H9 (cell line): ENCODE measurements around the gene SARS1. TPM values are rescaled to one million over a fixed set of nuclear protein-coding genes. Genes with fewer than 3 reads are reported as not detected.
"Not testable (repeated sequence)": the region's sequence is repeated elsewhere in the genome, so short reads cannot be mapped to it uniquely, and the experiment has no call there.

Experiments used
- DNase-seq: peaks from one replicate; pipeline ENCODE4 v3.0.0-alpha.2; 2017
- H2AFZ ChIP-seq: one replicate; pipeline ENCODE4 v1.6.1; 2013; ENCODE audit warnings: mild to moderate bottlenecking, low read length, control low read depth, moderate library complexity
- H2AK5ac ChIP-seq: 2 replicates; pipeline ENCODE4 v1.6.1; 2013; ENCODE audit warnings: low read length, control low read depth, mixed read lengths; ENCODE audit not compliant: insufficient read length
- H2BK120ac ChIP-seq: one replicate; pipeline ENCODE4 v1.6.1; 2013; ENCODE audit warnings: low read depth, mild to moderate bottlenecking, low read length, control low read depth, inconsistent platforms; ENCODE audit not compliant: poor library complexity, severe bottlenecking
- H2BK12ac ChIP-seq: 2 replicates; pipeline ENCODE4 v1.6.1; 2013; ENCODE audit warnings: low read length, control low read depth, mixed read lengths, low read depth; ENCODE audit not compliant: insufficient read length
- H2BK15ac ChIP-seq: 2 replicates; pipeline ENCODE4 v1.6.1; 2013; ENCODE audit warnings: low read depth, low read length, control low read depth
- H2BK20ac ChIP-seq: one replicate; pipeline ENCODE4 v1.6.1; 2013; ENCODE audit warnings: low read depth, mild to moderate bottlenecking, low read length, control low read depth, inconsistent platforms; ENCODE audit not compliant: poor library complexity, severe bottlenecking
- H2BK5ac ChIP-seq: 2 replicates; pipeline ENCODE4 v1.6.1; 2013; ENCODE audit warnings: low read length, control low read depth, mixed read lengths; ENCODE audit not compliant: insufficient read length
- H3K14ac ChIP-seq: 2 replicates; pipeline ENCODE4 v1.6.1; 2013; ENCODE audit warnings: low read length, control low read depth; ENCODE audit not compliant: insufficient read depth
- H3K18ac ChIP-seq: 2 replicates; pipeline ENCODE4 v1.6.1; 2013; ENCODE audit warnings: low read depth, mild to moderate bottlenecking, mixed read lengths, low read length, control low read depth; ENCODE audit not compliant: insufficient read length
- H3K23ac ChIP-seq: 2 replicates; pipeline ENCODE4 v1.6.1; 2013; ENCODE audit warnings: low read length, control low read depth, mixed read lengths, low read depth; ENCODE audit not compliant: insufficient read length
- H3K23me2 ChIP-seq: 2 replicates; pipeline ENCODE4 v1.6.1; 2013; ENCODE audit warnings: low read depth, mild to moderate bottlenecking, mixed read lengths, low read length, control low read depth; ENCODE audit not compliant: insufficient read length, poor library complexity, severe bottlenecking
- H3K27ac ChIP-seq: 2 replicates; pipeline ENCODE4 v1.5.1; 2013; ENCODE audit warnings: low read length, control low read depth, mixed read lengths, low read depth; ENCODE audit not compliant: insufficient read length
- H3K27me3 ChIP-seq: 2 replicates; pipeline ENCODE4 v1.6.1; 2013; ENCODE audit warnings: low read length, control low read depth, inconsistent platforms; ENCODE audit not compliant: insufficient read depth
- H3K4ac ChIP-seq: 2 replicates; pipeline ENCODE4 v1.6.1; 2013; ENCODE audit warnings: low read depth, mild to moderate bottlenecking, control low read depth, inconsistent platforms, low read length, moderate library complexity
- H3K4me1 ChIP-seq: 2 replicates; pipeline ENCODE4 v1.6.1; 2013; ENCODE audit warnings: low read length, control low read depth, inconsistent platforms; ENCODE audit not compliant: insufficient read depth
- H3K4me2 ChIP-seq: 2 replicates; pipeline ENCODE4 v1.6.1; 2013; ENCODE audit warnings: low read length, control low read depth, mixed read lengths; ENCODE audit not compliant: insufficient read length, insufficient read depth
- H3K56ac ChIP-seq: 2 replicates; pipeline ENCODE4 v1.6.1; 2013; ENCODE audit warnings: low read depth, mild to moderate bottlenecking, mixed read lengths, low read length, control low read depth; ENCODE audit not compliant: insufficient read length
- H3K79me1 ChIP-seq: 2 replicates; pipeline ENCODE4 v1.6.1; 2013; ENCODE audit warnings: low read depth, mild to moderate bottlenecking, moderate library complexity, low read length, control low read depth, inconsistent platforms; ENCODE audit not compliant: insufficient read depth, poor library complexity, severe bottlenecking
- H3K79me2 ChIP-seq: 2 replicates; pipeline ENCODE4 v1.6.1; 2013; ENCODE audit warnings: low read length, control low read depth, inconsistent platforms; ENCODE audit not compliant: insufficient read depth
- H3K9ac ChIP-seq: 2 replicates; pipeline ENCODE4 v1.6.1; 2013; ENCODE audit warnings: low read length, control low read depth, mixed read lengths; ENCODE audit not compliant: insufficient read length; ENCODE audit errors: extremely low read depth
- H3K9me3 ChIP-seq: one replicate; pipeline ENCODE4 v1.6.1; 2013; ENCODE audit warnings: low read depth, low read length, inconsistent platforms; ENCODE audit not compliant: control insufficient read depth
- H3T11ph ChIP-seq: one replicate; pipeline ENCODE4 v1.6.1; 2013; ENCODE audit warnings: mild to moderate bottlenecking, low read length, control low read depth, inconsistent platforms
- H4K20me1 ChIP-seq: one replicate; pipeline ENCODE4 v1.6.1; 2013; ENCODE audit not compliant: control insufficient read depth, insufficient read length, insufficient read depth
- H4K5ac ChIP-seq: 2 replicates; pipeline ENCODE4 v1.6.1; 2013; ENCODE audit warnings: low read depth, mild to moderate bottlenecking, mixed read lengths, low read length, control low read depth; ENCODE audit not compliant: insufficient read length
- H4K8ac ChIP-seq: replicated peaks from 2 replicates; pipeline ENCODE4 v1.6.1; 2013; ENCODE audit warnings: low read length, control low read depth, mixed read lengths, low read depth; ENCODE audit not compliant: insufficient read length
- H4K91ac ChIP-seq: 2 replicates; pipeline ENCODE4 v1.6.1; 2013; ENCODE audit warnings: low read depth, mild to moderate bottlenecking, moderate library complexity, mixed read lengths, low read length, control low read depth; ENCODE audit not compliant: insufficient read length
- H3K27ac Mint-ChIP-seq, 3 experiments: 2 replicates in 2 of 3; 3 replicates in 1 of 3; pipeline ENCODE4 v1.8.0; 2020 to 2021; ENCODE audit warnings: mixed read lengths in 3 of 3, mild to moderate bottlenecking in 1 of 3, moderate library complexity in 1 of 3
- H3K27me3 Mint-ChIP-seq: 2 replicates; pipeline ENCODE4 v1.8.0; 2021; ENCODE audit warnings: low read depth, mild to moderate bottlenecking, moderate library complexity, mixed read lengths
- H3K36me3 Mint-ChIP-seq, 3 experiments: 2 replicates in 2 of 3; 3 replicates in 1 of 3; pipeline ENCODE4 v1.8.0; 2020 to 2021; ENCODE audit warnings: low read depth in 3 of 3, mixed read lengths in 3 of 3; ENCODE audit not compliant: insufficient read depth in 1 of 3
- H3K4me1 Mint-ChIP-seq, 2 experiments: 2 replicates each; pipeline ENCODE4 v1.8.0; 2020; ENCODE audit warnings: mixed read lengths in 2 of 2
- H3K4me3 Mint-ChIP-seq, 2 experiments: 2 replicates in 1 of 2; 3 replicates in 1 of 2; pipeline ENCODE4 v1.8.0; 2020 to 2021; ENCODE audit warnings: mild to moderate bottlenecking in 2 of 2, mixed read lengths in 2 of 2, moderate library complexity in 1 of 2
- H3K9me3 Mint-ChIP-seq, 2 experiments: 2 replicates in 1 of 2; 3 replicates in 1 of 2; pipeline ENCODE4 v1.8.0; 2020; ENCODE audit warnings: mild to moderate bottlenecking in 2 of 2, mixed read lengths in 2 of 2, moderate library complexity in 1 of 2
- WGBS: extraction: QIAGEN DNeasy Blood & Tissue Kit; methylation state at CpG from one replicate; pipeline ENCODE4 v1.1.7; 2013; ENCODE audit warnings: missing lambda C conversion rate, low lambda C conversion rate, mixed read lengths; ENCODE audit not compliant: insufficient read length; ENCODE audit errors: extremely low coverage; 5-methylcytosine and 5-hydroxymethylcytosine counted together
- total RNA-seq: library from RNA; stranded (reverse); gene quantifications from 2 replicates; pipeline ENCODE4 v1.2.1, GENCODE V29; 2021
- TF ChIP-seq, protein P1 (sequence below): fragments of 200-600 bp; sonication (generic); conservative IDR thresholded peaks from 3 replicates; pipeline ENCODE4 v1.8.0; 2021; ENCODE audit warnings: antibody characterized with exemption, mild to moderate bottlenecking

The SARS1 gene
- total RNA-seq, 1 experiment from 2014 or later, result 139 TPM

DNA sequence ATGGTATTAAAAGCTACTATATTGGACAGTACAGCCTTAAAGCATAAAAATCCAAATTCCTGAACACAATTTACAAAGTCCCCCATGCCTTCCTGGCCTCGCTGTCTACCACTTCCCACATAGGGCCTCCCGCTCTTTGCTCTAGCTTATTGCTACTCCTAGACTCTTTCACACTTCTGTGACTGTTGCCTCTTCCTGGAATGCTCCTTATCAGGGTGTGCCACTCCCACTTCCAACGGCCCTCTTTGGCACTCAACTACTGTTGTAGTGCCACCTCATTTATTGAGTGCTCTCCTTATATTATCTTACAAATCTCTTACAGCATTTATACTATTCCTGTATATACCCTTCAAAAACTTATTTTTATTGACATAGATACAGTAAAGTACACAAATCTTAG lies 4.8 kb downstream of the SARS1 start:
- no peak overlapping the region for H3K4me2 ChIP-seq
- no peaks in the 10 kb centered on the region for H3K4me1 ChIP-seq
- H2BK5ac ChIP-seq, result no peak overlapping the region
- H3K27ac Mint-ChIP-seq, result no peak overlapping the region
- no peak overlapping the region for H3K18ac ChIP-seq
- no peak overlapping the region for H2BK15ac ChIP-seq
- H3K9me3 Mint-ChIP-seq, result 0 out of 5 replicates have a peak, but pooled peaks cover 0 to 3% of the 10 kb centered on the region in 2 experiments
- no peak overlapping the region for H3K14ac ChIP-seq
- no peak overlapping the region for H3K9ac ChIP-seq
- no peak overlapping the region for H3K56ac ChIP-seq
- H3K27me3 Mint-ChIP-seq, result no peaks in the 10 kb centered on the region
- no peak overlapping the region for H2BK120ac ChIP-seq
- TF ChIP-seq, protein P1, sequence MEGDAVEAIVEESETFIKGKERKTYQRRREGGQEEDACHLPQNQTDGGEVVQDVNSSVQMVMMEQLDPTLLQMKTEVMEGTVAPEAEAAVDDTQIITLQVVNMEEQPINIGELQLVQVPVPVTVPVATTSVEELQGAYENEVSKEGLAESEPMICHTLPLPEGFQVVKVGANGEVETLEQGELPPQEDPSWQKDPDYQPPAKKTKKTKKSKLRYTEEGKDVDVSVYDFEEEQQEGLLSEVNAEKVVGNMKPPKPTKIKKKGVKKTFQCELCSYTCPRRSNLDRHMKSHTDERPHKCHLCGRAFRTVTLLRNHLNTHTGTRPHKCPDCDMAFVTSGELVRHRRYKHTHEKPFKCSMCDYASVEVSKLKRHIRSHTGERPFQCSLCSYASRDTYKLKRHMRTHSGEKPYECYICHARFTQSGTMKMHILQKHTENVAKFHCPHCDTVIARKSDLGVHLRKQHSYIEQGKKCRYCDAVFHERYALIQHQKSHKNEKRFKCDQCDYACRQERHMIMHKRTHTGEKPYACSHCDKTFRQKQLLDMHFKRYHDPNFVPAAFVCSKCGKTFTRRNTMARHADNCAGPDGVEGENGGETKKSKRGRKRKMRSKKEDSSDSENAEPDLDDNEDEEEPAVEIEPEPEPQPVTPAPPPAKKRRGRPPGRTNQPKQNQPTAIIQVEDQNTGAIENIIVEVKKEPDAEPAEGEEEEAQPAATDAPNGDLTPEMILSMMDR, result no peak
- no peak overlapping the region for H4K5ac ChIP-seq
- DNase-seq, result no peak
- H3K23ac ChIP-seq, result no peak overlapping the region
- H3K27ac ChIP-seq, result no peak overlapping the region
- no peaks in the 10 kb centered on the region for H3K27me3 ChIP-seq
- H4K20me1 ChIP-seq, result no peaks in the 10 kb centered on the region
- no peaks in the 10 kb centered on the region for H3K9me3 ChIP-seq
- no peak overlapping the region for H3K4me3 Mint-ChIP-seq
- no peak overlapping the region for H3K4ac ChIP-seq
- no peak overlapping the region for H2BK20ac ChIP-seq
- no peak overlapping the region for H2AFZ ChIP-seq
- peaks cover 25% of the 10 kb centered on the region; the same call in 1 of the 2 replicates for H3K79me2 ChIP-seq
- WGBS, result no CpG with 5 or more reads among the region's 3 CpGs
- H2BK12ac ChIP-seq, result no peak overlapping the region
- H4K91ac ChIP-seq, result no peak overlapping the region
- peaks cover 8% of the 10 kb centered on the region for H3K23me2 ChIP-seq
- H4K8ac ChIP-seq, result no peak overlapping the region
- peaks cover 10% of the 10 kb centered on the region for H3K79me1 ChIP-seq
- no peak overlapping the region for H3T11ph ChIP-seq
- H3K36me3 Mint-ChIP-seq, result peaks cover 19 to 47% (median 38%) of the 10 kb centered on the region in 3 experiments
- H2AK5ac ChIP-seq, result no peak overlapping the region
- peaks cover 15% of the 10 kb centered on the region in 2 experiments for H3K4me1 Mint-ChIP-seq

DNA sequence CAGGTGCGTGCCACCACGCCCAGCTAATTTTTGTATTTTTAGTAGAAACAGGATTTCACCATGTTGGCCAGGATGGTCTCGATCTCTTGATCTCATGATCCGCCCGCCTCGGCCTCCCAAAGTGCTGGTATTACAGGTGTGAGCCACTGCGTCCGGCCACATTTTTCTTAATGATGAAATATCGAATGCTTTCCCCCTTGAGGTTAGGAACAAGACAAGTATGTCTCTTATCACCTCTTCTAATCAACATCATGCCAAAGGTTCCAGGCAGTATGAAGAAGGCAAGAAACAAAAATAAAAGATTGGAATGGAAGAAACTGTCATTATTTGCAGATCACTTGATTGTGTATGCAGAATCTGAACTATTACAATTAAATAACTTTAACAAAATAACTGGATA lies 7.5 kb downstream of the SARS1 start:
- not testable (repeated sequence) for H2BK15ac ChIP-seq, H3K79me1 ChIP-seq, H2AFZ ChIP-seq, H3K18ac ChIP-seq, H4K5ac ChIP-seq, H2BK5ac ChIP-seq, H3K4me2 ChIP-seq, H3K4ac ChIP-seq, H2BK120ac ChIP-seq, H3K27me3 Mint-ChIP-seq, H3K27me3 ChIP-seq, H3K23ac ChIP-seq, H3K9me3 Mint-ChIP-seq, H3K56ac ChIP-seq, H3K14ac ChIP-seq, H2BK12ac ChIP-seq, H3K9me3 ChIP-seq, H3K23me2 ChIP-seq, H4K91ac ChIP-seq, H4K8ac ChIP-seq, H3K4me1 ChIP-seq, H4K20me1 ChIP-seq, H2BK20ac ChIP-seq, H3K4me3 Mint-ChIP-seq, DNase-seq, H3T11ph ChIP-seq, H3K27ac ChIP-seq, H2AK5ac ChIP-seq, H3K9ac ChIP-seq
- Mint-ChIP-seq H3K27ac (peak overlapping the region in 1 of 3 experiments; percentile 62; a peak in 1 of 7 replicates), H3K36me3 (peaks cover 15 to 34% (median 32%) of the 10 kb centered on the region in 3 experiments), H3K4me1 (peaks cover 13 to 14% of the 10 kb centered on the region in 2 experiments)
- WGBS, result no CpG with 5 or more reads among the region's 9 CpGs
- peaks cover 12% of the 10 kb centered on the region; the same call in 1 of the 2 replicates for H3K79me2 ChIP-seq
